ENCODE measurements around the gene TMEM233. TPM values are rescaled to one million over a fixed set of nuclear protein-coding genes. Genes with fewer than 3 reads are reported as not detected.

TMEM233 gene
- total and polyA plus RNA-seq, 2 of the 8 experiments (the other 6 are each of a cell fraction or from before 2014, with no cell fraction given), result 0.09 TPM

- TF ChIP-seq TBP (IDR thresholded peaks at IDR 0.05; ENCODE audit: low read depth, low read length) (no peak), TAF1 (IDR thresholded peaks at IDR 0.05; ENCODE audit: low read depth, low read length) (no peak)
Measured at GRCh38 chr12:119686355-119686754, 92.8 kb downstream of the TMEM233 start (continued).
